ENCODE measurements around the gene RPS27L.

The RPS27L gene

DNA sequence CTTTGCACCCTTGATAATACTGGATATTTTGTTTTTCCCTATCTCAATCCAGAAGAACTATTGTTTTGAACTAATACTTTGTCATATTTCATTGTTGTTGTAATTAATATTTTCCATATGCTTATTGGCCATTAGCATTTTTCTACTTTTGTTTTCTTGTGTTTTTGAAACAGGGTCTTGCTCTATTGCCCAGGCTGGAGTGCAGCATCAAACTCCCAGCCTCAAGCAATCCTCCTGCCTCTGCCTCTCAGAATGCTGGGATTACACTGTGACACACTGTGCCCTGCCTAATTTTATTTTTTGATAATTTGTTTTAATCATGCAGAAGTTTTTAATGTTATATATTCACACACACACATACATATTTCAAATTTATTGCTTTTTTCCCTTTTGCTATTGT is 3.4 kb upstream of the RPS27L start:
- Histone ChIP-seq H3K9me3 (ENCODE audit: control insufficient read depth, insufficient read depth, low read depth, low read length) (no peaks in the 10 kb centered on the region), H3K27ac (ENCODE audit: extremely low read depth, low read depth, low read length) (no peak overlapping the region), H3K4me1 (ENCODE audit: control insufficient read depth, insufficient read depth, low read length) (no peaks in the 10 kb centered on the region), H3K36me3 (ENCODE audit: control insufficient read depth in 2 of 2, insufficient read depth in 1 of 2, low read length in 2 of 2) (no peaks in the 10 kb centered on the region), H3K4me3 (ENCODE audit: low read depth, low read length) (no peak overlapping the region)
- peak; percentile 60 for TF ChIP-seq ZNF121 (tag by site-specific recombination; IDR thresholded peaks at IDR 0.05)
- TF ChIP-seq, protein P1, sequence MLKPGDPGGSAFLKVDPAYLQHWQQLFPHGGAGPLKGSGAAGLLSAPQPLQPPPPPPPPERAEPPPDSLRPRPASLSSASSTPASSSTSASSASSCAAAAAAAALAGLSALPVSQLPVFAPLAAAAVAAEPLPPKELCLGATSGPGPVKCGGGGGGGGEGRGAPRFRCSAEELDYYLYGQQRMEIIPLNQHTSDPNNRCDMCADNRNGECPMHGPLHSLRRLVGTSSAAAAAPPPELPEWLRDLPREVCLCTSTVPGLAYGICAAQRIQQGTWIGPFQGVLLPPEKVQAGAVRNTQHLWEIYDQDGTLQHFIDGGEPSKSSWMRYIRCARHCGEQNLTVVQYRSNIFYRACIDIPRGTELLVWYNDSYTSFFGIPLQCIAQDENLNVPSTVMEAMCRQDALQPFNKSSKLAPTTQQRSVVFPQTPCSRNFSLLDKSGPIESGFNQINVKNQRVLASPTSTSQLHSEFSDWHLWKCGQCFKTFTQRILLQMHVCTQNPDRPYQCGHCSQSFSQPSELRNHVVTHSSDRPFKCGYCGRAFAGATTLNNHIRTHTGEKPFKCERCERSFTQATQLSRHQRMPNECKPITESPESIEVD (tag by site-specific recombination; IDR thresholded peaks at IDR 0.05): no peak
- CTCF ChIA-PET: no interaction called here
- POLR2A ChIA-PET: no interaction called here

DNA sequence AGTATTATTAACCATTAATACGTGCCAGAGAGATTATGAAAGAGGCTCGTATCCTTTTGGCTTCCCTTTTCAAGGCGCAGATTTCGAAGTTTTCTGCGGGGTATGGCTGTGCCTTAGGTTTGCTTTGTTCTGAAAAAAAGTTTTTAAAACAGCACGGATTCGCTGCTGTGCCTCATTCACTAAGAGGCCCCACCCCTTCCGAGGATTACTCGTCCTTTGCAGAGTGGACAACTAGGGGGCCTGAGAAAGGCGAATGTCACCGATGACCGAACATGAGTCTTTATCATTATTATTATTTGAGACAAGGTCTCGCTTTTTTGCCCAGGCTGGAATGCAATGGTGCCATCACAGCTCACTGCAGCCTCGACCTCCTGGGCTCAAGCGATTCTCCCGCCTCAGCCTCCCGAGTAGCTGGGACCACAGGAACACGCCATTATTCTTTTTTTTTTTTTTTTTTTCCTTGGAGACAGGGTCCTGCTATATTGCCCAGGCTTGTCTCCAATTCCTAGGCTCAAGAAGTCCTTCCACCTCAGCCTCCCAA is 684 bp upstream of the RPS27L start:
- CTCF ChIA-PET: no interaction called here
- Histone ChIP-seq H3K27ac (ENCODE audit: extremely low read depth, low read depth, low read length) (peak overlapping the region; percentile 99), H3K9me3 (ENCODE audit: control insufficient read depth, insufficient read depth, low read depth, low read length) (no peaks in the 10 kb centered on the region), H3K4me3 (ENCODE audit: low read depth, low read length) (peak overlapping the region; percentile 79), H3K4me1 (ENCODE audit: control insufficient read depth, insufficient read depth, low read length) (no peaks in the 10 kb centered on the region), H3K36me3 (ENCODE audit: control insufficient read depth in 2 of 2, insufficient read depth in 1 of 2, low read length in 2 of 2) (peaks cover 7 to 19% of the 10 kb centered on the region in 2 experiments)
- TF ChIP-seq ZNF521 (tag by site-specific recombination; IDR thresholded peaks at IDR 0.05) (no peak), ZNF121 (tag by site-specific recombination; IDR thresholded peaks at IDR 0.05) (0 out of 2 replicates have a peak, but pooled peaks have one; percentile 29), ZNF214 (tag by site-specific recombination; IDR thresholded peaks at IDR 0.05; ENCODE audit: borderline replicate concordance) (no peak), ZNF335 (tag by site-specific recombination; conservative IDR thresholded peaks at IDR 0.05) (peak; percentile 75), ZNF223 (tag by site-specific recombination; IDR thresholded peaks at IDR 0.05) (no peak), ZNF530 (tag by site-specific recombination; IDR thresholded peaks at IDR 0.05; ENCODE audit: low read depth) (no peak), ZBTB17 (tag by site-specific recombination; IDR thresholded peaks at IDR 0.05) (peak; percentile 67), ZNF169 (tag by site-specific recombination; IDR thresholded peaks at IDR 0.05) (no peak), REPIN1 (tag by site-specific recombination; IDR thresholded peaks at IDR 0.05; ENCODE audit: low read depth) (no peak), SETDB1 (IDR thresholded peaks at IDR 0.05; ENCODE audit: insufficient read length, low read length) (no peak), RBAK (tag by site-specific recombination; IDR thresholded peaks at IDR 0.05) (no peak), PRDM1 (tag by site-specific recombination; IDR thresholded peaks at IDR 0.05) (no peak), ZSCAN16 (tag by site-specific recombination; IDR thresholded peaks at IDR 0.05) (no peak), ZNF19 (tag by site-specific recombination; IDR thresholded peaks at IDR 0.05; ENCODE audit: low read depth) (no peak)
- TF ChIP-seq, protein P2, sequence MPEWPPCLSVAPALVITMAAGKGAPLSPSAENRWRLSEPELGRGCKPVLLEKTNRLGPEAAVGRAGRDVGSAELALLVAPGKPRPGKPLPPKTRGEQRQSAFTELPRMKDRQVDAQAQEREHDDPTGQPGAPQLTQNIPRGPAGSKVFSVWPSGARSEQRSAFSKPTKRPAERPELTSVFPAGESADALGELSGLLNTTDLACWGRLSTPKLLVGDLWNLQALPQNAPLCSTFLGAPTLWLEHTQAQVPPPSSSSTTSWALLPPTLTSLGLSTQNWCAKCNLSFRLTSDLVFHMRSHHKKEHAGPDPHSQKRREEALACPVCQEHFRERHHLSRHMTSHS (tag by site-specific recombination; IDR thresholded peaks at IDR 0.05): no peak
- TF ChIP-seq, protein P3, sequence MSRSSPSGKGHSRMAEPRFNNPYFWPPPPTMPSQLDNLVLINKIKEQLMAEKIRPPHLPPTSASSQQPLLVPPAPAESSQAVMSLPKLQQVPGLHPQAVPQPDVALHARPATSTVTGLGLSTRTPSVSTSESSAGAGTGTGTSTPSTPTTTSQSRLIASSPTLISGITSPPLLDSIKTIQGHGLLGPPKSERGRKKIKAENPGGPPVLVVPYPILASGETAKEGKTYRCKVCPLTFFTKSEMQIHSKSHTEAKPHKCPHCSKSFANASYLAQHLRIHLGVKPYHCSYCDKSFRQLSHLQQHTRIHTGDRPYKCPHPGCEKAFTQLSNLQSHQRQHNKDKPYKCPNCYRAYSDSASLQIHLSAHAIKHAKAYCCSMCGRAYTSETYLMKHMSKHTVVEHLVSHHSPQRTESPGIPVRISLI (tag by site-specific recombination; IDR thresholded peaks at IDR 0.05): 0 out of 2 replicates have a peak, but pooled peaks have one; percentile 28
- TF ChIP-seq, protein P4, sequence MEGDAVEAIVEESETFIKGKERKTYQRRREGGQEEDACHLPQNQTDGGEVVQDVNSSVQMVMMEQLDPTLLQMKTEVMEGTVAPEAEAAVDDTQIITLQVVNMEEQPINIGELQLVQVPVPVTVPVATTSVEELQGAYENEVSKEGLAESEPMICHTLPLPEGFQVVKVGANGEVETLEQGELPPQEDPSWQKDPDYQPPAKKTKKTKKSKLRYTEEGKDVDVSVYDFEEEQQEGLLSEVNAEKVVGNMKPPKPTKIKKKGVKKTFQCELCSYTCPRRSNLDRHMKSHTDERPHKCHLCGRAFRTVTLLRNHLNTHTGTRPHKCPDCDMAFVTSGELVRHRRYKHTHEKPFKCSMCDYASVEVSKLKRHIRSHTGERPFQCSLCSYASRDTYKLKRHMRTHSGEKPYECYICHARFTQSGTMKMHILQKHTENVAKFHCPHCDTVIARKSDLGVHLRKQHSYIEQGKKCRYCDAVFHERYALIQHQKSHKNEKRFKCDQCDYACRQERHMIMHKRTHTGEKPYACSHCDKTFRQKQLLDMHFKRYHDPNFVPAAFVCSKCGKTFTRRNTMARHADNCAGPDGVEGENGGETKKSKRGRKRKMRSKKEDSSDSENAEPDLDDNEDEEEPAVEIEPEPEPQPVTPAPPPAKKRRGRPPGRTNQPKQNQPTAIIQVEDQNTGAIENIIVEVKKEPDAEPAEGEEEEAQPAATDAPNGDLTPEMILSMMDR (tag by site-specific recombination; IDR thresholded peaks at IDR 0.05): 0 out of 2 replicates have a peak, but pooled peaks have one; percentile 20
- POLR2A ChIA-PET: interaction anchor here (0.5 to 1.5 kb wide), 10 partner anchors 8 to 1593 kb away, joined by 3 to 9 read pairs (median 4); partner anchors contain the start of genes APH1B and LACTB

Measured in HEK293 (cell line).